Measurements from ENCODE around the gene RBM45. TPM values are rescaled to one million over a fixed set of nuclear protein-coding genes. Genes with fewer than 3 reads are reported as not detected.

RBM45 gene
- total RNA-seq, 1 experiment from 2014 or later, result 7.4 TPM

DNA sequence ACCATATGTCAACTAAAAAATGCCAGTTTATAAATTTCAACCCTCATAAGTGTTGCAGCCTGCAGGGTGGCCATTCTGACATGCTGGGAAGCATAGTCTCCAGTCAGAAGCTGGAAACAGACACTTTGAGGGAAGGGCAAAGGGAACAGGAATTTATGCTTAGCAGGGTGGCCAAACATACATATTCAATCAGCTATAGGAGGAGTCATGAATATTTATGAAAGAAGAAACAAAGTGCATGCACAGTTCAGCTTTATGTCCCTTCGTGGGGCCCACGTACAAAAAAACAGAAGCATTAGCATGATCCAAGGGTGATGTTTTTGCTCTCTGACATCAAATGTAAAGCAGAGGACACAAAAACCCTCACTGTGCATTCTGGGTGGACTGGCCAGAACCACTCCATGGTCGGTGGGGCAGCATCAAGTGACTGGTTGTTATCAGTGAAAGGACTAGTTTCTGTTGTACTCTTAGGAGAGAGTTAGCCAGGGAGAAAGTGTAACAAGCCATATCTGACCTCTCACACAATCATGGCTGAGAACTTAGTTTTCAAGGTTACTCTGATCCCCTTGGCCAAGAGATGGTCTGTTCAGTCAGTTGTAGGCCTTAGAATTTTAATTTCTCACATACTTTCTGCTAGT lies 29.7 kb upstream of the RBM45 start:
- H3K36me3 ChIP-seq (ENCODE audit: control insufficient read depth in 1 of 2, insufficient read depth in 2 of 2, low read length in 2 of 2), result no peaks in the 10 kb centered on the region

More for the DNA sequence above, 29.7 kb upstream of the RBM45 start:
- H4K20me1 ChIP-seq (ENCODE audit: insufficient read depth), result no peaks in the 10 kb centered on the region
- no peak overlapping the region for H3K27ac ChIP-seq (ENCODE audit: low read depth, low read length)
- H2AFZ ChIP-seq (ENCODE audit: low read depth, low read length, poor library complexity, severe bottlenecking), result no peak overlapping the region
- H3K4me2 ChIP-seq (ENCODE audit: low read length), result no peak overlapping the region
- RAD21 ChIA-PET (ENCODE audit: low non-redundant PET in 1 of 2, low total read pairs in 2 of 2, uncharacterized antibody in 2 of 2, unreplicated experiment in 2 of 2), result no interaction called here
- H3K27me3 ChIP-seq (ENCODE audit: insufficient read depth, low read length), result no peaks in the 10 kb centered on the region
- intact Hi-C loops (cut with micrococcal nuclease), result no loop called here
- POLR2A ChIA-PET, result no interaction called here
- DNase-seq (ENCODE audit: low read depth, low spot score) (no peak), ATAC-seq (no peak)
- no peaks in the 10 kb centered on the region for H3K9me2 ChIP-seq (ENCODE audit: insufficient read depth)
- no peak overlapping the region for H3K9ac ChIP-seq (ENCODE audit: low read length)
- TF ChIP-seq POLR2A (IDR thresholded peaks at IDR 0.05; ENCODE audit: borderline replicate concordance, extremely low read depth, insufficient read depth, insufficient read length) (no peak), FOSL1 (IDR thresholded peaks at IDR 0.05; ENCODE audit: low read depth) (no peak), SRF (IDR thresholded peaks at IDR 0.05; ENCODE audit: low read depth) (no peak), JUND (IDR thresholded peaks at IDR 0.05) (no peak), SIN3A (IDR thresholded peaks at IDR 0.05; ENCODE audit: low read depth) (no peak), RAD21 (IDR thresholded peaks at IDR 0.05; ENCODE audit: low read depth) (no peak), EGR1 (IDR thresholded peaks at IDR 0.05; ENCODE audit: low read depth) (no peak), EZH2 (IDR thresholded peaks at IDR 0.05) (no peak), CBX3 (IDR thresholded peaks at IDR 0.05; ENCODE audit: low read depth) (no peak), SP1 (IDR thresholded peaks at IDR 0.05; ENCODE audit: low read depth) (no peak), ELF1 (IDR thresholded peaks at IDR 0.05; ENCODE audit: borderline replicate concordance, low read depth) (no peak)
- TF ChIP-seq, protein P1, sequence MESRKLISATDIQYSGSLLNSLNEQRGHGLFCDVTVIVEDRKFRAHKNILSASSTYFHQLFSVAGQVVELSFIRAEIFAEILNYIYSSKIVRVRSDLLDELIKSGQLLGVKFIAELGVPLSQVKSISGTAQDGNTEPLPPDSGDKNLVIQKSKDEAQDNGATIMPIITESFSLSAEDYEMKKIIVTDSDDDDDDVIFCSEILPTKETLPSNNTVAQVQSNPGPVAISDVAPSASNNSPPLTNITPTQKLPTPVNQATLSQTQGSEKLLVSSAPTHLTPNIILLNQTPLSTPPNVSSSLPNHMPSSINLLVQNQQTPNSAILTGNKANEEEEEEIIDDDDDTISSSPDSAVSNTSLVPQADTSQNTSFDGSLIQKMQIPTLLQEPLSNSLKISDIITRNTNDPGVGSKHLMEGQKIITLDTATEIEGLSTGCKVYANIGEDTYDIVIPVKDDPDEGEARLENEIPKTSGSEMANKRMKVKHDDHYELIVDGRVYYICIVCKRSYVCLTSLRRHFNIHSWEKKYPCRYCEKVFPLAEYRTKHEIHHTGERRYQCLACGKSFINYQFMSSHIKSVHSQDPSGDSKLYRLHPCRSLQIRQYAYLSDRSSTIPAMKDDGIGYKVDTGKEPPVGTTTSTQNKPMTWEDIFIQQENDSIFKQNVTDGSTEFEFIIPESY (IDR thresholded peaks at IDR 0.05; ENCODE audit: extremely low read depth, insufficient replicate concordance, low read length), result no peak
- TF ChIP-seq, protein P2, sequence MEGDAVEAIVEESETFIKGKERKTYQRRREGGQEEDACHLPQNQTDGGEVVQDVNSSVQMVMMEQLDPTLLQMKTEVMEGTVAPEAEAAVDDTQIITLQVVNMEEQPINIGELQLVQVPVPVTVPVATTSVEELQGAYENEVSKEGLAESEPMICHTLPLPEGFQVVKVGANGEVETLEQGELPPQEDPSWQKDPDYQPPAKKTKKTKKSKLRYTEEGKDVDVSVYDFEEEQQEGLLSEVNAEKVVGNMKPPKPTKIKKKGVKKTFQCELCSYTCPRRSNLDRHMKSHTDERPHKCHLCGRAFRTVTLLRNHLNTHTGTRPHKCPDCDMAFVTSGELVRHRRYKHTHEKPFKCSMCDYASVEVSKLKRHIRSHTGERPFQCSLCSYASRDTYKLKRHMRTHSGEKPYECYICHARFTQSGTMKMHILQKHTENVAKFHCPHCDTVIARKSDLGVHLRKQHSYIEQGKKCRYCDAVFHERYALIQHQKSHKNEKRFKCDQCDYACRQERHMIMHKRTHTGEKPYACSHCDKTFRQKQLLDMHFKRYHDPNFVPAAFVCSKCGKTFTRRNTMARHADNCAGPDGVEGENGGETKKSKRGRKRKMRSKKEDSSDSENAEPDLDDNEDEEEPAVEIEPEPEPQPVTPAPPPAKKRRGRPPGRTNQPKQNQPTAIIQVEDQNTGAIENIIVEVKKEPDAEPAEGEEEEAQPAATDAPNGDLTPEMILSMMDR (IDR thresholded peaks at IDR 0.05 in 2 of 3, conservative IDR thresholded peaks at IDR 0.05 in 1 of 3; ENCODE audit: borderline replicate concordance in 1 of 3, insufficient read depth in 1 of 3, low read depth in 2 of 3, low read length in 2 of 3), result no peak
- TF ChIP-seq, protein P3, sequence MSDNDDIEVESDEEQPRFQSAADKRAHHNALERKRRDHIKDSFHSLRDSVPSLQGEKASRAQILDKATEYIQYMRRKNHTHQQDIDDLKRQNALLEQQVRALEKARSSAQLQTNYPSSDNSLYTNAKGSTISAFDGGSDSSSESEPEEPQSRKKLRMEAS (IDR thresholded peaks at IDR 0.05), result no peak
- CTCF ChIA-PET, result no interaction called here
- H3K4me3 ChIP-seq (replicated peaks in 1 of 2; ENCODE audit: low read depth in 1 of 2, low read length in 2 of 2), result no peak overlapping the region
- H3K4me1 ChIP-seq (ENCODE audit: control insufficient read depth in 1 of 2, insufficient read depth in 2 of 2, low read length in 2 of 2), result no peaks in the 10 kb centered on the region
- no peaks in the 10 kb centered on the region for H3K9me3 ChIP-seq (ENCODE audit: control insufficient read depth in 1 of 2, insufficient read depth in 1 of 2, low read depth in 1 of 2, low read length in 2 of 2)
- no peaks in the 10 kb centered on the region for H3K79me2 ChIP-seq (ENCODE audit: insufficient read depth, low read length)
- BruUV-seq (replicated peaks), result no TSS peak

All from HCT116 (cell line).